GM04503 (cell line): ENCODE measurements around the gene SGCD.

Experiments used
- DNase-seq: peaks from one replicate; pipeline ENCODE4 v3.0.0-alpha.2; 2012; ENCODE audit warnings: low read depth

SGCD gene

DNA sequence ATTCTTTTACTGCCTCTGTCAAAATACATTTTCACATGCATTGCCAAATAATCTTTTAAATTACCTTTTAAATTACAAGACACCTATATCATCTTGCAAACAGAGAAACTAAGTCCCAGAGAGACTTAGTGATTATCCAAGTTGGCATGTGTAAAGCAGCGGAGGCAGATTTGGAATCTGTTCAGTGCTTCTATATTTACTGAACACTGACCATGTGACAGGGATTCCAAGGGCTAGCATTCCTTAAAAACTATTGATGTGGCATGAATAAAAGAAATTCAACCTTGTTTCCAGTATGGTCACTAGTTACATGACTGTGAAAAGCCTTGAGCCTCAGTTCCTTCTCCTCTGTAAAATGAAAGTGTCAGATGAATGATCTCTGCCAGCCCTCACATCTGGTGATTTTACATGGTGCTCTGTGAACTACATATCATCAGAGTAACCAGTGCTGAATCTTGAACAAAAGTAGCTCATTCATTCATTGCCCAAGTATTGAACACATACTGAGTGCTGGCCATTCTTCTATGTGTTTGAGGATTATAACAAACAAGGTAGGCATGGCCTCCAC is 451.3 kb downstream of the SGCD start:
- no peak for DNase-seq

DNA sequence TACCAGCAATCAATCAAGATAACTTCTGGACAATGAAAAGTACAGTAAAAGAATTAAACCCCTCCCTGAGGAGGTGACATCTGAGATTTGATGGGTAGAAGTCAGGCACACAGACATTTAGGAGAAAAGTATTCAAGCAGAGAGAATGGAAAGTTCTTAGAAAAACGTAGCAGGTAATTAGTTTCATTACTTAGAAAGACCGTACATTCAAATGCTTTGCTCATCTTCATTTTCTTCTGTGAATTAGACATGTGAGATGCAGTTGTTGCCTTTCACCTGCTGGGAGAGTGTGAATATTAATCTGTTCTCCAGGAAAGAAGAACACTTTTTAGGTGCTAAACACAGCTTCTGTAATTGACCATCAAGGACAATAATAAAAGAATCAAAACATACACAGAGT is 451.8 kb downstream of the SGCD start:
- no peak for DNase-seq

DNA sequence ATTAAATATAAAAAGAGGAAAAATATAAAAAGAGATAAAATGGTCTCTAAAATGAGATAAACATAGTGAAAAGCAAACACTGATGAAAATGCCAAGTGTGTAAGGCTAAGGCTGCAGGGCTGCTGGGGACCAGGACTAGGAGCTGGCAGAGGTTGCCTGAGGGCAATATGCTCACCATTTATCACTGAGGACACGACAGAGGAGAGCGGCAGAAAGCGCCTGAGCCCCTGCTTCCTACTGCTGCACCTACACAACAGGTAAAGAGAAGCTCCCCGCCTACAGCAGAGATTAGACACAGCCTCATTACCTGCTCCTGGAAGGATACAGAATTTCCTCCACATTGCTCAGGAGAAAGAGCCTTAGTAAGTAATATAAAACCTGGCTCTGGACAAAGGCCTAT is 452.5 kb downstream of the SGCD start:
- no peak for DNase-seq

DNA sequence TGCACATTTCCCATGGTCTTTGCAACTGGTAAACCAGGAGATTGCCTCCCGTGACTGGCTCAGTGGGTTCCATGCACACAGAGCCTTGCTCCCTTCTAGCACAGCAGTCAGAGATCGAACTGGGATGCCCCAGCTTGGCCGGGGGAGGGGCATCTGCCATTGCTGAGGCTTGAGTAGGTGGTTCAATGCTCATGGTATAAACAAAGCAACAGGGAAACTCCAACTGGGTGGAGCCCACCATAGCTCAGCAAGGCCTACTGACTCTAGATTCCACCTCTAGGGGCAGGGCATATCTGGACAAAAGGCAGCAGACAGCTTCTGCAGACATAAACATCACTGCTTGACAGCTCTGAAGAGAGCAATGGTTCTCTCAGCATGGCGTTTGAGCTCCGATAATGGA is 456.1 kb downstream of the SGCD start:
- no peak for DNase-seq

DNA sequence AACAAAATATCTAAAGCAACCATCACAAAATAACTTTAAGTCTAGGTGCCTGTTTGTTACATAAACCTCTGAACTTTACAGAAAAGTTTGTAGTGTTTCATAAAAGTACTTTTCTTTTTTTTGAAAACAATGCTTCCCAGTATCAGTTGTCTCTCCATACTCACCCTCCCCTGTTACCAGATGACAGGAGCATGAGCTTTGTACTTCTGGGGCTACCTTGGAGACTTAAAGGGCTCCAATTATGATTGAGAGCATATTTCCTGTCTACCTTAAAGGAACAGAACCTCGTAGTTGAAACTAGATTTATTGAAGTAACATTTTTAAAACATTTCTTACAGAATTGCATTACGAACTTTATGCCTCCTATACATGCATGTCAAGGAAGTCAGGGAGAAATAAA is 467.7 kb downstream of the SGCD start:
- DNase-seq, result no peak

DNA sequence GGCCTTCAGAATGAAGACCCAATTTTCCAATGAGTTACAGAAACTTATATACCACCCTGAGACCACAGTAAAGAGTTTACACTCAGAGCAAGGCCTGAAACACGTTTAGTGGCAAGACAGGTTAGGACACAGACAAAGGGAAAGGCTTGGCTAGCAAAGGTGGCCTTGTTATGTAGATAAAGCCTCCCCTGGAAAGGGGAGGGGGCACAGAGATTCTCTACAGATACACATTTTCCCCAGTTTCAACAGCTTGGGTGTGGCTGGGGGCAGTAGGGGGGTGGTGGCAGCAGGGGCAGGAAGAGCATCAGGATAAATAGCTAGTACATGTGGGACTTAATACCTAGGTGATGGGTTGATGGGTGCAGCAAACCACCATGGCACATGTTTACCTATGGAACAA is 471.2 kb downstream of the SGCD start:
- DNase-seq, result no peak

DNA sequence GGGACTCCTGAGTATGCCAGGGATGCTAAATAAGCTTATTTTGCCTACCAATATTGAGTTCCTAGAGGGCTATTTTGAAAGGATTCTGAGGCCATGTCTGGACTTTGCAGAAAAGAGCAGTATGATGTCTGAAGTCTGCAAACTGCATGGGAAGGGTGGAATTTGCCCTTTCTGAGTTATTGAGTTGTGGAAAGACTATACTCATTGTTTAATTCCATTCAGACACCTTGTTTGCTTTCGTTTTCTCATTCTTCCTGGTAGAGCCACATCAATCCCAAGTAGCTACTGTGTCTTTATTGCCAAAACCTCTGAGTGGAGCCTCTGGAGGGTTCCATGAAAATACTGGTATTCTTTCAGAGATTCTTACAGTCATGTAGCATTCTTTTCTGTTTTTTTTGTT is 472.2 kb downstream of the SGCD start:
- DNase-seq, result no peak

DNA sequence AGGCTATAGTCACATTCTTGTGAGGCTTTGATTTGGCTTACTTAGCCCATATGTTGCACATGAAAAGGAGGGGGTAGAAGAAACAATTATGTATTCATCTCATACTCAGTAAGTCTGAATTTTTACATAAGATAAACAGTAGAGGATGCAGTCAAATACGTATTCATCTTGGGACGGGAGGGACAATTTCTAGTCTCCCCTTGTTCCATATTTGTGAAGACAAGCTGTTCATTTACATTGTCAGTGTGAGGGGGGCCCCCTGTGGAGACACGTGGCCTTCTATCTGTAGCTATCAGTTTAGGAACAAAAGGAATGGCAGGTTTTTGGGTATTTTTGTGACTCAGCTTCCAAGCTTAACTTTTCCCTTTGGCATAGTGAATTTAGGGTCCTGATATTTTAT is 474.0 kb downstream of the SGCD start:
- DNase-seq, result no peak

DNA sequence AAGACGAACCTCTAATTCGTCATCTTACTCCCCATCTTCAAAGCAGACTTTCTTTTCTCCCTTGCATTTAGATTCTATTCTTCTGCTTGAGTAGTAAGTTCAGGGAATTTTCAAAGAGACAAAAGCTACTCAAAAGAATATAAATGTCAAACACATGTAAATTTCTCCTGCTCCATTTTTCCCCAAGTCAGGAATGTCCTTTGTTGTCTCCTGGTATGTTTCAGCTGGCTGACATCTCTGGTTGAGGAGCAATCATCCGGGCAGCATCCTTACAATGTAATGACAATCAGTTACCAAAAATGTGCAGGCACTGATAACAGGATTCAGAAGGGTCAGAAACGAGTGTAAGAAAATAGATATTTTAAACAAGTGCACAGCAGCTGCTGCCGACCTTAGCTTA is 475.5 kb downstream of the SGCD start:
- DNase-seq, result no peak

DNA sequence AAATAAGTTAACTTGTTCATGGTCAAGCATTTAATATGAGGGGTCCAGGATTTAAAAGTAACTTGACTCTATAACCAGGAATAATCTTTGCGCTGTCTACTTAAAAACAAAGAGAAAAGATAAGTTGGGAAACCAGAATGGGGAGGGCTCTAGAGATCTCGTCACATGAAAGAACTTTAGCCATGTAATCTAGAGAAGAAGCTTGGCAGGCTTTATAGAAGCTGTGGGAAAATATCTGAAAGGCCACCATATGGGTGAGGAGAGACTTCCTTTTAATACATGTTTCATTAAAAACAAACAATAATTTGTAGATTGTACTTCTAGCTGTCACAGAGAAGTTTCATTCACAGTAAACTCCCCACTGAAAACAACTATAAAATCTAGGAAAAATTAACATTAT is 476.4 kb downstream of the SGCD start:
- no peak for DNase-seq

DNA sequence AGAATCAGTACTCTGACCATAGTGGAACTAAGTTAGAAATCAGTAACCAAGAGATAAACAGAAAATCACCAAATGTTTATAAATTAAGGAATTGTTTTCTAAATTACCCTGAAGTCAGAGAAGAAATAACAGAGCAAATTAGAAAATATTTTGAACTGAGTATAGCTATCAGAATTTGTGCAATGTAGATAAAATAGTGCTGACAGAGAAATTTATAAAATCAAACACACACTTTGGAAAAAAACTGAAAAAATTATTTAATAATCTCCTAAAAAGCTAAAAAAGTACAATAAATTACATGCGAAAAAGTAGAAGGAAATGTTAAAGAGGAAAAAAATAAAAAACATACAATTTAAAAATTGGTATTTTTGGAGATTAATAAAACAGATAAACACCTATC is 486.0 kb downstream of the SGCD start:
- no peak for DNase-seq

DNA sequence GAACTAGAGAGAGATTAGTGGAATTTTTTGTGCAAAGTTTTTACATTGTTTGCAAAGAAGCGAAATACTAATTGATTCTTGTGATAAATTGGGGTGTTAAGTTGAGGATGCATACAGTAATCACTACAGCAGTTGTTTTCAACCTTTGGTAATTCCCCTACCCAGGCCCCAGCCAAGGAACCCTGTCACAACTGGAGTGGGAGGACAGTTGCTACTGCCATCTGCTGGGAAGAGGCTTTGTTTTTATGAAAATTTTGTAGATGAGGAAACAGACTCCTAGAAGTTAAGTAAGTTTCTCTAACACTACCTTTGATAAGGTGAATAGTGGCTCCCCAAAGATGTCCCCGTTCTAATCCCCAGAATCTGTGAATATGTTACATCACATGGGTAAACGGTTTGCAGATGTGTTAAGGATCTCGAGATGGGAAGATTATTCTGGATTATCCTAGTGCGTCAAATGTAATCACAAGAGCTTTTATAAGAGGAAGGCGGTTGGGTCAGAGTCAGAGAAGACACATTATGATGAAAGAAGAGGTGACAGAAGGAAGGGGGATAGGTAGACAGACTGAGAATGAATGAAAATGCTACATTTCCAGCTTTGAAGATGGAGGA is 489.1 kb downstream of the SGCD start:
- no peak for DNase-seq
